Activated naive CD4-positive, alpha-beta T cell (primary cell): ENCODE measurements around the gene TSEN2.

Source experiments
- DNase-seq, 4 experiments: peaks; one replicate each; lab custom pipeline; 2025; lab: John Stamatoyannopoulos, UW

The TSEN2 gene

DNA sequence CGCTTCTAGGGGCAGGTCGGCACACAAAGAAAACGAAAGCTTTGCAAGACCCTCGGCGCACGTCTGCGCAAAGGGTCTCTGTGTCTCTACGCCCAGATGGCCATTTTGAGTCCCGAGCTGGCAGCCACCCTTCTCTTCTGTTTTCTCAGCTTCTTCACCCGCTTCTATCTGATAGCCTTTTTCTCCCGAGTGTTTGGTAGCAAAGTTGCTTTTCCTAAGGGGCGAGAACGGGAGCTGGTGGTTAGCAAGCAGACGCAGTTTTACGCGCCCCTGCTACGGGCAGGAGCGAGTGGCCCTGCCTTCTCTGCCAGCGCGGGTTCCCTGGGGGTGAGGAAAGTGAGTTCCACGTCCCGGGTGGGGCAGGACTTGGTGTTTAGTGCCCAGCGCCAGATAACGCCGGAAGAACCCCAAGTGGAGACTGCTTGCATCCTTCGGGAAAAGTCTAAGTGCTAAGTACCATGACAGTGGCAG is 69.7 kb downstream of the TSEN2 start:
- no peak for DNase-seq

- no peak for DNase-seq
These were observed 72.0 kb downstream of the TSEN2 start for GRCh38 chr3:12556314-12556689.

GRCh38 chr3:12556690-12557472 is 72.6 kb downstream of the TSEN2 start, which contains the start of gene MKRN2:
Gene MKRN2, plus strand, starts transcription at chr3:12557087. Its CDS starts 64 bp downstream, at chr3:12557151.
- DNase-seq, result peak; percentile 72 to 81 (median 76)

DNA sequence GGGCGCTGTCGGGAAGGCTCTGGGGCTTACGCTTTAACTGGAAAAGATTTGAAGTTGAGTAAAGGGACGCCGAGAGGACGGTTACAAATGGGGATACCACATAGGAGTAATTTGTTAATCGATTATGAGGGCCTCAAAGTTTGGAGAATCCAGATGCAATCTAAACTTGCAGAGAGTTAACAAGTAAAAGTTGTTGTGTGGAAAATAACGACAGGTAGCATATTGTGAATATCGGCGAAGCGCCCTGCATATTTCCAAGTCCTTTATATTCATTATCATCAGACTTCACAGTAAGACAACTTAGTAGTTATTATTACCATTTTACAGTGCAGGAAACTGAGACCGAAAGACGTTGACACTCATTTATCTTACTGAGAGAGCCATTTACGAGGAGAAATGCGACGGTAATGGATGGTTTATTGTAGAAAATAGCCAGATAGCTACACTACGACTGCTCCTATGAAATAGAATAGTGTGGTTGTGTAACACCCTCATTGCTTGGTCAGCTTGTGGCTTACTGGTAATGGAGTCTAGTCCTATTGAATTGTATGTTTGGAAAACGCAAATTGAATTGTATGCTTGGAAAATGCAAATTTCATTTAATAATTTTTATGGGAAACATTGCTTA is 73.3 kb downstream of the TSEN2 start:
- no peak for DNase-seq

DNA sequence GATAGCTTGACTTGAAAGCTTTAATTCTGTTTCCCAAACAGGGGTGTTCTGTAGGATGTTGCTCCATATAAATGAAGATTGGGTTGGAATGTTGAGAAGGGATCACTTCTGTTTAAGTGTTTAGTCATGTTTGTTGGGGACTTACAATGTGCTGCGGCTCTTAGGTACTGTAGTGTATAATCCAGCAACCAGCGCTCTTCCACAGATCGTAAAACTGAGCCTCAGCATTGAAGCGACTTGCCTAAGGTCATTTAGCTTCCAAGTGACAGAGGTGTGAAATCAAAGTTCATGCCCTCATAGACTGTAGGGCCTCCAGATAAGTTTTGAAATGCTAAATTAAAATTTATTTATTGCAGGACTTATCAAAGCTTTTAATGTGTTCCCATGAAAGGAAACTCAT is 74.4 kb downstream of the TSEN2 start:
- DNase-seq, result no peak

DNA sequence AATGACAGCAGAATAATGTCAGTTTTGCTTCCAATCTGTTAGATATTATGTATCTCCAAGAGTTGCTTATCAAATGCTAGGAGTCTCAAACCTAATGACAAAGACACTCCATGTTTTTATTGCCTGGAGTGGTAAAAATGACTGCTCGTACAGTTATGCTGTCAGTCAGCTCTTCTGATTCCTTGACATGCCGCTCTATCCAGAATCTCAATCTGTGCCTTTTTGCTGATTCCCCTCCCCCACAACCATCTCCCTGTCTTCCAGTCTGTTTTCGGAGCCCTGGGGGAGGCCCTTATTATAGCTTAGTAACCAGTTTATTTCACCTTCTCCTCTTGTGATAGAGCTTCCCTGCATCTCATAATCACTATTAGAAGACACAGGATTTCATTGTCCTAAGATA is 75.2 kb downstream of the TSEN2 start:
- DNase-seq, result no peak

DNA sequence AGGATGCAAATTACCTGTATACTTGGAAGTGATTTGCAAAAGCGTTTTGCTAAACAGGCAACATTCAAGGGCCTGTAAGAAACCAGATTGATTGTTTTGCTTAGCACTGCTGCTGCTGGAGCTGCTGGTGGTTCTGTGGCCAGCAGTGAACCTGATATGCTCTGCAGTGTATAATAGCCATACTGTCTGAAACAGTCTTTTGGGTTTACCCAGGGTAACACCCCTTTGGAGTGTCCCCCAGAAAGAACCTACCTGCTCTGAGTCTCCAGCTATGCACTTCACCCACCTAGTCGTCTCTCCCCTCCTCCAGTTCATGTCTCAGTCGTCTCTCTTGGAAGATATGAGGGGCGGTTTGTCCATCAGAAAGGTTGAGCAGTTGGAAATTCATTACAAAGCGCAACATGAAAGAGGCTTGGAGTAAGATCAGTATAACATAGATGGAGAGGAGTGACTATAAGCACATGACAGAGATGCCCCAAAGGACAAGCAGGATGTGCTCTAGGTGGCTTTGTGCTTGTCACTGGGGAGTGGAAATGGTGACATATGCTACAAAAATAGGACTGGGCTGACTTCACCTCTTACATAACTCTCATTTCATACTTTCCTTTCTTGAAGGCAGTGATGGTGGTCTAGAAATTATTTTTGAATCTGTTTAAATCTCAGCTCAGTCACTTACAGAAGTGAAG is 76.4 kb downstream of the TSEN2 start:
- DNase-seq, result no peak

DNA sequence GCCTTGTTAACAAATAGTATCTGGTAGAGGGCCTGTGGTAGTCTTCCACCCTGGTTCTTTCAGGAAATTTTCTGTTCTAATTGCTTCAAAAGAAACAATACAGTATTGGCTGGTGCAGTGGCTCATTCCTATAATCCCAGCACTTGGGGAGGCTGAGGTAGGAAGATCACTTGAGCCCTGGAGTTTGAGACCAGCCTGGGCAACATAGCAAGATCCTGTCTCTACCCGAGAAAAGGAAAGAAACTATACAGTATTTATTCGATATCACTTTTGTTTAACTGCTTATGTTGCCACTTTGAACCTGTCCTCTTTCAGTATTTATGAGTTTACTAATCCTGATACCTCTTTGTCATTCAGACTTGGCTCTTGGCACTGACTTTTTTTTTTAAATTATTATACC is 77.1 kb downstream of the TSEN2 start:
- DNase-seq, result no peak

DNA sequence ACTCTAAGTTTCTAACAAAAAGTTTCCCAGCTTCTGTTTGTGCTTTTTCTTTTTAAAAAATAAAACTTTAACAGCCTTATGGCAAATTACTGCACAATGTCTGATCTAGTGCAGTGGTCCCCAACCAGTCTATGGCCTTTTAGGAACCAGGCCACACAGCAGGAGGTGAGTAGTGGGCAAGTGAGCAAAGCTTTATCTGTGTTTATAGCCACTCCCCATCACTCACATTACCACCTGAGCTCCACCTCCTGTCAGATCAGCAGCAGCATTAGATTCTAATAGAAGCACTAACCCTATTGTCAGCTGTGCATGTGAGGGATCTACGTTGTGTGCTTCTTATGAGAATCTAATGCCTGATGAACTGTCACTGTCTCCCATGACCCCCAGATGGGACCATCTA is 78.2 kb downstream of the TSEN2 start:
- no peak for DNase-seq

GRCh38 chr3:12566976-12567375 is 82.7 kb downstream of the TSEN2 start:
- no peak for DNase-seq

- no peak for DNase-seq
These were observed 84.5 kb downstream of the TSEN2 start for GRCh38 chr3:12568747-12569146.

- no peak for DNase-seq
These were observed 85.6 kb downstream of the TSEN2 start for GRCh38 chr3:12569836-12570235.

- no peak for DNase-seq
These were observed 87.7 kb downstream of the TSEN2 start for GRCh38 chr3:12571986-12572385.

GRCh38 chr3:12574131-12574530 is 89.9 kb downstream of the TSEN2 start:
- DNase-seq, result no peak

DNA sequence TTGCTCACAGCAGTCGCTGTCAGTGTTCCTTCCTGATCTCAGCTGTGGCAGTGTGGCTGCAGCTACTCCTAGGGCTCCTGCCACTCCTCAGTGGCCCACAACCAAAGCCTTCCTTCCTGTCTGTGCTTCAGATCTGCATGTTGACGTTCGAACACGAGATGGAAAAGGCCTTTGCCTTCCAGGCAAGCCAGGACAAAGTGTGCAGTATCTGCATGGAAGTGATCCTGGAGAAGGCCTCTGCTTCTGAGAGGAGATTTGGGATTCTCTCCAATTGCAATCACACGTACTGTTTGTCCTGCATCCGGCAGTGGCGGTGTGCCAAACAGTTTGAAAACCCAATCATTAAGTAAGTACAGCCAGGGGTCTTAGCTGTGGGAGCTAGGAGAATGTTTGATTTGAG is 90.4 kb downstream of the TSEN2 start:
- DNase-seq, result no peak

GRCh38 chr3:12577379-12577778 is 93.1 kb downstream of the TSEN2 start:
- no peak for DNase-seq

DNA sequence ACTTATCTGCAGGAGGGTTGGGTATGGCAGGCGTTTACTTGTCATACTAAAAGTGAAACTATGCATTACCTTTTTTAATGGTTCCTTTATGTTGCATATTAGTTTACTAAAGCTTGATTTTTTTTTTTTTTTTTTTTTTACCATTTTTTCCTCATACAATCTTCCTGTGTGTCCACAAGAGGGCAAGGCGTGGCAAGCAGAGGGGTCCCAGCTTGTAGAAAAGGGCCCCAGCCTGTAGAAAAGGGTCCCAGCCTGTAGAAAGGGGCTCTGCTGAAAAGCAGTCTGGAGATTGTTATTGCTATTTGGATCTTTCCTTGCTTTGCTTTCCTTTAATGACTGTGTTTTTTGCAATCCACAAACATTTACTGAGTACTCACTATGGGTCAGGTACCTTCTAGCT is 94.5 kb downstream of the TSEN2 start:
- no peak for DNase-seq

DNA sequence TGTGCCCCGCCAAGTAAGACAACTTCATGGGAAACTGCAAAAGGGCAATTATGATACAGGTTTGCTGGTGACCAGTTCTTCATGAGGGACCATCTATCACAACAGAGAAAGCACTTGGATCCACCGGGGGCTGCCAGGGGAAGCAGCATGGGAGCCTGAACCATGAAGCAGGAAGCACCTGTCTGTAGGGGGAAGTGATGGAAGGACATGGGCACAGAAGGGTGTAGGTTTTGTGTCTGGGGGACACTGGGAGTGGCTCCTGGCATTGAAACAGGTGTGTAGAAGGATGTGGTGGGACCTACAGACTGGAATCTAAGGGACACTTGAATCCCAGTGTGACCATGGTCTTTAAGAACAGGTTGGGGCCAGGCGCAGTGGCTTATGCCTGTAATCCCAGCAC is 95.2 kb downstream of the TSEN2 start:
- no peak for DNase-seq

DNA sequence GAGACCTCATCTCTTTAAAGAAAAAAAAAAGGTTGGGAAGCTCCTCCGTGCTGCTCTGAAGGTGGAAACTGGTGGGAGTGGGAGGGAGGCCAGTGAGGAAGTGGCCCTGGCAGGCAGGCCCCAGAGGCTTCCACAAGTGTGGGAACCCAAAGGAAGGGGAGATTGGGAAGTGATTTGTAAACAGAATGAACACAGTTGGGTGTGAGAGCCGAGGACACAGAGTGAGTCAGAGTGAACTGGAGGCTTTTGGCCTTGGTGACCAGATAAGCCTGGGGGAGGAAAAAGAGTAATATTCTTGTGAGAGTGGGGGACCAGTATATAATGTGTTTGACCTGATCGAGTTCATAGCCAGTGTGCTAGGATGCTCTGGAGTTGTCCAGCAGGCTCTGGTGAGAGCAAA is 95.6 kb downstream of the TSEN2 start:
- DNase-seq, result no peak

DNA sequence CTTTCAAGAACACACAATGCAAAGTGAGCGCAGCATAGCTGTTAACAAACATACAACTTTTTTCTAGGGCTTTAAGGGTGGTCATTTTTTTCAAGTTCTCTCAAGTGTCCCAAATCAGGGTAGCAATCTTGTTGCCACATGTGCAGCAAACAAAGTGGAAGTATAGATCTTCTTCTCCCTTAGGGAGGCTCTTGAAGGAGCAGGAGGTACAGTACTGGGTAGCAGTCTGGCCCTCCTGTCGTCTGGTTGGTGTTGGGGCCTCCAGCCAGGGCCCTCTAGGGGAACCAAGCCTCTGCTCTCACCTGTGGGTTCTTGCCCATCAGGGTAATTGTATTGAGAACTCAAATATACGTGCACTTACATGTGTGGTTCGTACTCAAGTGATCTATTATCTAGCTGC is 98.5 kb downstream of the TSEN2 start:
- no peak for DNase-seq
